HTR-8/SVneo (cell line): ENCODE measurements around the gene GAPT.
"Not testable (repeated sequence)": the region's sequence is repeated elsewhere in the genome, so short reads cannot be mapped to it uniquely, and the experiment has no call there.

ENCODE experiments used
- DNase-seq: peaks from one replicate; pipeline ENCODE4 v3.0.0; 2011; ENCODE audit warnings: low spot score, mixed read lengths; ENCODE audit not compliant: insufficient read length
- FAIRE-seq: peaks from 2 replicates; lab custom pipeline; 2011; peaks lifted over from hg19 to GRCh38; lab: Jason Lieb, UNC

The GAPT gene

DNA sequence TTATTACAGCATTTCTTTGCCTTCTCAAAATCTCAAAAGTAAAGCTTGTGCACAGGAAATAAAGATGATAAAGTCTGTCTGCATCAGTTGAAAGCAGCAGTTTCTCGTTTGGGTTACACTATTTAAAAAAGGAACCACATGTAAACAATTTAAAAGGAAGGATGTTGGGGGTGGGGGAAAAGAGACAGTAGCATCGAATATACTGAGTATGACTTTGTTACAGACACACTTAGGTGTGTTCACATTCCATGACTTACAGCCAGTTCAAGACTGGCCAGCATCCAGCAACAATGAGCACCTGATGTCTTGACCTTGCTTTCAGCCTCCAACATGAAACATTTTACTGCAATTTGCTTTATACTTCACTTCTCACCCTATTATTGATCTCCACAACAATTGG, 8.7 kb downstream of the GAPT start:
- FAIRE-seq (no peak), DNase-seq (no peak)

- no peak for FAIRE-seq
- no peak for DNase-seq
These were observed 10.7 kb downstream of the GAPT start for GRCh38 chr5:58501778-58502417.

DNA sequence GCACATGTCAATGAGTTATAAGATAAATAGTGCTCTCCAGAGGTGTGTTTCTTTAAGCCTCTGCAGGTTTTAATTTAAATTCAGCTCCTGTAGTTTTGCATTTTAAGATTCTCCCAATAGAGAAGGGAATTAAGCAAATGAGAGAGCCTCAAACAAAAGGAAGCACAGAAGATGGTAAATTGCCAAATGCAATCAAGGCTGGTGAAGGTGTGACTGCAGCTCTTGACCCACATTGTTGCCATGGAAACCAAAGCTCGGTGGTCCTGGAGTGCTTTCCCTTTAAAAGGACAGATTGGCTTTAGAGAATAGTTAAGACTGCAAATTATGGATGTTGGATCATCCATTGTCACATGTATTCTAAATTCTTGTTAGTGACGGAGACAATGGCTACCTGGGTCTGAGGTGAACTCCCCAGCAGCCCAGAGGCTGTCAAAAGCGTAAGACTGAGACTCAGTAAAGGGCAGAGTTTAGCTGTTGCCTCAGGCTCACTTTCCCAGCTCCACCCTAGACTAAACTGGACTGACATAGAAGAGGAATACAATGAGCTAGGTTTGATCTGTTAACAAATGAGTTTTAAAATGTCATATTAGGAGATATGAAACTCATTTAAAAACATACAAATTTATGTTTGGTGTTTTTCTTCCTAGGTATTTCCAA, 12.3 kb downstream of the GAPT start:
- FAIRE-seq = no peak

GRCh38 chr5:58504766-58505165, 13.5 kb downstream of the GAPT start:
- no peak for FAIRE-seq
- no peak for DNase-seq

More for the DNA sequence above, 12.3 kb downstream of the GAPT start:
- no peak for DNase-seq

DNA sequence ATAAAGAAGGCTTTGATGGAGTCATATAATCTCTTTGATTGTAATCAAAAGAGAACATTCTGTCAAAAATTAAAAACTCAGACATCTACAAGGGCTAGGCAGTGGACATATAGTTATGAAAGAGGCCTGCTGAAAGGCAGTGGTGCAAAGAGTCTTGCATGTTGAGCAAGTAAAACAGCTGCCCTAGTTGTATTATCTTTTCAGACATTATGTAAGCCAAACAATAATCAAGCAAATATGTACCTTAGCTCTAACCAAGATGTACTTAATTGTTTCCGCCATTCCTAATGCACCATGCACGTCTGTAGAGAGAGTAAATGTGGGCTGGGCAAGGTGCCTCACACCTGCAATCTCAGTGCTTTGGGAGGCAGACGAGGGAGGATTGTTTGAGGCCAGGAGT, 14.3 kb downstream of the GAPT start:
- DNase-seq (no peak), FAIRE-seq (no peak)

DNA sequence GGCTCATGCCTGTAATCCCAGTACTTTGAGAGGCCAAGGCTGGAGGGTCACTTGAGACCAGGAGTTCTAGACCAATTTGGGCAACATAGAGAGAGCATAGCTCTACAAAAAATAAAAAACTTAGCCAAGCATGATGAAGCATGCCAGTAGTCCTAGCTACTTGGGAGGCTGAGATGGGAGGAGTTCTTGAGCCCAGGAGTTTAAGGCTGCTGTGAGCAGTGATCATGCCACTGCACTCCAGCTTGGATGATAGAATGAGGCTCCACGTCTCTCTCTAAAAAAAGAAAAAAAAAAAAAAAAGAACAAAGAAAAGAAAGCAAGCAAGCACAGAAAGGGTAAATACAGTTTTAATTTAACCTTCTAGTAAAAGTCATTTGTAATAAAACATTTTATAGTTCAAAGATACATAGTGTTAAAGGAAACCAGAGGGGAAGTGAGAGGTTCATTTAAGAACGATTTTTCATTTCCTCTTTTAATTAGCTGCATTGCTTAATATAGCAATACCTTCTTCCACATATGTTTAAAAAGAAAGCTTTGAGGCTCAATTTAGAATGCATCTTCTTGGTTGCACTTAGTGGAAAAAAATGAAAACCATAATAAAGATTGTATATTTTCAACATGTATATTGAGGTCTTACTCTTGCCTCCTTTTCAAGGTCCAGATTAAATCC, 14.9 kb downstream of the GAPT start:
- DNase-seq = no peak
- no peak for FAIRE-seq

GRCh38 chr5:58507715-58508114, 16.5 kb downstream of the GAPT start:
- DNase-seq (no peak), FAIRE-seq (no peak)

GRCh38 chr5:58517198-58517597, 26.0 kb downstream of the GAPT start:
- DNase-seq (no peak), FAIRE-seq (no peak)

GRCh38 chr5:58523956-58524355, 32.7 kb downstream of the GAPT start:
- no peak for FAIRE-seq
- no peak for DNase-seq

- DNase-seq (no peak), FAIRE-seq (no peak)
These were observed 33.3 kb downstream of the GAPT start for GRCh38 chr5:58524571-58524970.

- FAIRE-seq (no peak), DNase-seq (no peak)
These were observed 39.8 kb downstream of the GAPT start for GRCh38 chr5:58530942-58531490.

- not testable (repeated sequence) for DNase-seq, FAIRE-seq
These were observed 50.7 kb downstream of the GAPT start for GRCh38 chr5:58541935-58542334.

DNA sequence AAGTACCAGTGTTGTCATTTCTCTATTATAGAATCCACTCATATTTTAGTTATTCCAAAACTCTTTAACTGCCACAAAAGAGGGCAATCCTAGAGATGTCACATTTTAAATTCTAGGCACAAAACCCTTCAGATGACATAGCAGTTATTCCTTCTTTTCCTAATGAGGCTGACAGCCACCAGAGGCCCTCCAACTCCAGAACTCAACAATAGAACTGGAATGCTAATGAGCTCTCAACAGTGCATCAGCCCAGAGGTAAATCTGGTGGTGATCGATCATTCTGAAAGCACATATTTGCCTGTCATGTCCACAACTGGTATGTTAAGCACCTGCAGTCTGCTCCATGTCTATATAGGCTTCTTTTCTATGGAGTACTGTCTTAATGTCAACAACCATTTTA, 51.5 kb downstream of the GAPT start:
- no peak for FAIRE-seq
- DNase-seq = no peak

DNA sequence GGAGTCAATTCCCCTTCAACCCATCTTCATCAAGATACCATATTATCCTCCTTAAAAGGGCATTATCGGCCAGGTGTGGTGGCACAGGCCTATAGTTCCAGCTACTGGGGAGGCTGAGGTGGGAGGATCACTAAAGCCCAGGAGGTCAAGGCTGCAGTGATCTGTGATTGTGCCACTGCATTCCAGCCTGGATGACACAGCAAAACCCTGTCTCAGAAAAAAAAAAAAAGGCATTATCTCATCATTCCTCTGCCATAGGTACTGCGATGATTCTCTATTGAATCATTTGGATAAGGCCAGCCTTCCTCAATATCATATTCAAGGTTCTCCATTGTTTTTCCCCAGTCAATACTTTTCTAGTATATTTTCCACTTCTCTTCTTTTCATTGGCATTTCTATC, 52.5 kb downstream of the GAPT start:
- DNase-seq (no peak), FAIRE-seq (no peak)

DNA sequence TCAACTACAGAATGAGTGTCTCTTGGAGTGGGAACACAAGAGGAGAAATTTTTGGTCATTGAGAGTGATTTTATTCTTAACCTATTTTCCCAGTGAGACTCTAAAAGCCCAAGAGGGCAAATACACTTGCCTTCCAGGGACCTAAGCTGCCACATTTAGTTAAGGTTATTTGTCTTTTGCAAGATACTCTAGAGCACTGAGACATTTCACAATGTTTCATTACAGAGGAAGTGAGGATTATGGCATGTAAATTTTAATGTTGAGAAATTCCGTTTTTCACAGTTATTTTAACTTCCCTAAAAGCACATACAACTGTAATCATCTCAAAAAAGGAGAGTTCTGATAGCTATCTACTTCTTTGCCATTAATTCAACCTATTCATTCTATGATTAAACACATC, 53.0 kb downstream of the GAPT start:
- DNase-seq (no peak), FAIRE-seq (no peak)

GRCh38 chr5:58544926-58545325, 53.7 kb downstream of the GAPT start:
- FAIRE-seq (no peak), DNase-seq (no peak)

DNA sequence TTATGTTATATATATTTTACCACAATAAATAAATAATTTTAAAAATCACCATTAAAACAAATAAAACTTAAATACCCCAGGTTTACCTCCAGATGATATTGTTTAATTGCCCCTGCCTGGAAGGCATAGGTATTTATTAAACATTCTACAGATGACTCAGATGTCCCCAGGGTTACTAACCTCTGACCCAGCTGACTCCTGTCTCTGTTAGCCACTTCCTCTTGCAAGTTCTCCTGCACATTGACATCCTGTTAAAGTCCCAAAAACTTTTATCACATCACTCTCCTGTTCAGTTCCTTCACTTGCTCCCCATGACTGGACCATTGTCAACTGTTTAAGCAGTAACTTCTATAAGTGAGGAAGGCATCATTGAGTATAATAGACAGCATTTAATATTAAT, 54.7 kb downstream of the GAPT start:
- FAIRE-seq (no peak), DNase-seq (no peak)
